ENCODE results near the gene TMEM178B. TPM values are rescaled to one million over a fixed set of nuclear protein-coding genes. Genes with fewer than 3 reads are reported as not detected.

TMEM178B gene
- total and polyA plus RNA-seq, 2 of the 4 experiments (the other 2 are of a cell fraction) = under 0.01 to 0.05 TPM

DNA sequence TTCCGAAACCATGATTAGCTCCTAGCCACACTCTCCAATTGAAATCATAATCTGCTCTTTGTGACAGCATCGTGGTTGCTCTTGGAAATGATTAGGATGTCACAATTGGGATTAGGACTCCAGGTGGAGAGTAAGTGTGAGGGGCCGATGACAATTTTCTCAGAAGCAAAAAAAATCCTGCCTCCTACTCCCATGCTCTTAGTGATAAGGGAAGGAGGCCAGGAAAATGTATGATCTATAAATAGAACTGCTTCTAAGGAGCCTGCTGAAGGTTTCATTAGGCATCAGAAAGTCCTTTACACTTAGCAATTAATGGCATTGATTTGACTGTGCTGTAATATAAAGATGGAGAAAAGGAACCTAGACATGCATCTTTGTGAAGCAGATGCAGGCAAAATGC is 251.0 kb downstream of the TMEM178B start:
- H3K9me3 ChIP-seq (ENCODE audit: control insufficient read depth, insufficient read depth, low read length) = peaks cover 17% of the 10 kb centered on the region; the same call in 1 of the 2 replicates
- no peak overlapping the region for H3K18ac ChIP-seq (ENCODE audit: low read depth, low read length)
- no peak overlapping the region for H2AK5ac ChIP-seq (ENCODE audit: low read depth, low read length)
- no peak overlapping the region for H2AK9ac ChIP-seq (replicated peaks; ENCODE audit: low read depth, low read length, poor library complexity)
- dilution Hi-C loops (cut with HindIII; ENCODE audit: low sequenced_read_pairs, unreplicated experiment) = no loop called here
- H3K27ac ChIP-seq (ENCODE audit: insufficient read depth, low read length) = no peak overlapping the region
- WGBS, 2 experiments (ENCODE audit: extremely low coverage in 2 of 2, insufficient read length in 1 of 2) = no CpG with 5 or more reads among the region's 3 CpGs
- no peak overlapping the region for H2BK20ac ChIP-seq (ENCODE audit: low read depth, low read length)
- no peak overlapping the region for H3K56ac ChIP-seq (ENCODE audit: extremely low read depth, insufficient read depth, low read length)
- H4K91ac ChIP-seq (ENCODE audit: insufficient read depth, low read depth, low read length) = no peak overlapping the region
- no peaks in the 10 kb centered on the region for H3K4me1 ChIP-seq (ENCODE audit: control insufficient read depth, insufficient read depth, low read length)
- CTCF ChIA-PET = no interaction called here
- H4K20me1 ChIP-seq (ENCODE audit: insufficient read depth, low read length) = no peaks in the 10 kb centered on the region
- H2BK5ac ChIP-seq (ENCODE audit: low read depth, low read length, poor library complexity, severe bottlenecking) = no peak overlapping the region
- H3K27me3 ChIP-seq (ENCODE audit: control insufficient read depth, insufficient read depth, low read length) = no peaks in the 10 kb centered on the region
- no peak overlapping the region for H2BK120ac ChIP-seq (ENCODE audit: low read depth, low read length)
- H3K14ac ChIP-seq (replicated peaks; ENCODE audit: low read depth, low read length) = no peak overlapping the region
- no peaks in the 10 kb centered on the region for H3K9me1 ChIP-seq (ENCODE audit: insufficient read depth, low read length)
- H3K9ac ChIP-seq (ENCODE audit: low read depth, low read length) = no peak overlapping the region
- no peak for DNase-seq
- no peak overlapping the region for H3K4me3 ChIP-seq (ENCODE audit: insufficient read depth, low read depth, low read length)
- H2AFZ ChIP-seq (replicated peaks; ENCODE audit: low read length, poor library complexity) = no peak overlapping the region
- no peak for TF ChIP-seq BHLHE40 (IDR thresholded peaks at IDR 0.05; ENCODE audit: low read depth, low read length)
- TF ChIP-seq SMC3 (IDR thresholded peaks at IDR 0.05; ENCODE audit: low read depth, low read length) = no peak
- no peak for TF ChIP-seq USF2 (IDR thresholded peaks at IDR 0.05; ENCODE audit: low read depth, low read length)
- TF ChIP-seq POLR2A (IDR thresholded peaks at IDR 0.05; ENCODE audit: low read depth, low read length) = no peak
- no peak for TF ChIP-seq RAD21 (IDR thresholded peaks at IDR 0.05; ENCODE audit: low read length)
- no peak for TF ChIP-seq NFE2L2 (IDR thresholded peaks at IDR 0.05; ENCODE audit: low read depth, low read length)
- no peak for TF ChIP-seq RFX5 (IDR thresholded peaks at IDR 0.05; ENCODE audit: low read depth, low read length)
- TF ChIP-seq ELK1 (IDR thresholded peaks at IDR 0.05; ENCODE audit: borderline replicate concordance, low read depth, low read length) = no peak
- TF ChIP-seq MXI1 (IDR thresholded peaks at IDR 0.05; ENCODE audit: borderline replicate concordance, low read depth, low read length) = no peak
- BruUV-seq (replicated peaks) = no TSS peak
- H4K8ac ChIP-seq (ENCODE audit: low read depth in 2 of 2, low read length in 2 of 2) = no peak overlapping the region
- no peak for ATAC-seq (ENCODE audit: low read depth)
- no peak overlapping the region for H4K5ac ChIP-seq (ENCODE audit: low read depth, low read length)
- no peaks in the 10 kb centered on the region for H3K79me1 ChIP-seq (ENCODE audit: low read depth in 1 of 2, low read length in 2 of 2)
- intact Hi-C loops (cut with micrococcal nuclease) = no loop called here
- H2BK15ac ChIP-seq (ENCODE audit: low read depth, low read length) = no peak overlapping the region
- POLR2A ChIA-PET (ENCODE audit: unreplicated experiment) = no interaction called here
- no peaks in the 10 kb centered on the region for H3K36me3 ChIP-seq (ENCODE audit: control insufficient read depth, insufficient read depth, low read length)
- no peak overlapping the region for H3K4me2 ChIP-seq (ENCODE audit: low read depth, low read length)
- H3K4ac ChIP-seq (ENCODE audit: low read depth, low read length) = no peak overlapping the region
- no peak overlapping the region for H3K23ac ChIP-seq (ENCODE audit: low read depth, low read length)
- in situ Hi-C loops (cut with MboI; ENCODE audit: low sequenced_read_pairs) = no loop called here

Data from IMR-90 (cell line).